Activated CD4-positive, alpha-beta T cell treated with anti-CD3 and anti-CD28 coated beads, Interleukin-2, amount 50 U/mL, for 4 hours (primary cell): ENCODE data around the gene SULF2.

Experiments used
- DNase-seq, 2 experiments: peaks; one replicate each; pipeline ENCODE4 v3.0.0-alpha.2; 2020

SULF2 gene

GRCh38 chr20:47667531-47668312 lies 117.6 kb downstream of the SULF2 start:
- no peak for DNase-seq

- DNase-seq = no peak
These were observed 118.2 kb downstream of the SULF2 start for GRCh38 chr20:47667086-47667485.

GRCh38 chr20:47666304-47666703 lies 119.0 kb downstream of the SULF2 start:
- no peak for DNase-seq

GRCh38 chr20:47665221-47665991 lies 119.9 kb downstream of the SULF2 start:
- DNase-seq = no peak

GRCh38 chr20:47664744-47665143 lies 120.5 kb downstream of the SULF2 start:
- no peak for DNase-seq

GRCh38 chr20:47664068-47664437 lies 121.2 kb downstream of the SULF2 start:
- no peak for DNase-seq

GRCh38 chr20:47663354-47664067 lies 121.8 kb downstream of the SULF2 start:
- peak; percentile 59 to 61 for DNase-seq

- DNase-seq = no peak
These were observed 122.6 kb downstream of the SULF2 start for GRCh38 chr20:47662483-47663353.

- no peak for DNase-seq
These were observed 123.6 kb downstream of the SULF2 start for GRCh38 chr20:47661714-47662113.

- DNase-seq = no peak
These were observed 124.1 kb downstream of the SULF2 start for GRCh38 chr20:47660983-47661700.

- DNase-seq = no peak
These were observed 124.7 kb downstream of the SULF2 start for GRCh38 chr20:47660602-47660905.

- no peak for DNase-seq
These were observed 125.2 kb downstream of the SULF2 start for GRCh38 chr20:47659904-47660601.

- no peak for DNase-seq
These were observed 129.0 kb downstream of the SULF2 start for GRCh38 chr20:47656318-47656717.

GRCh38 chr20:47655635-47656034 lies 129.6 kb downstream of the SULF2 start:
- no peak for DNase-seq

- DNase-seq = no peak
These were observed 130.9 kb downstream of the SULF2 start for GRCh38 chr20:47654370-47654769.

GRCh38 chr20:47653869-47654268 lies 131.4 kb downstream of the SULF2 start:
- no peak for DNase-seq

GRCh38 chr20:47652794-47653193 lies 132.5 kb downstream of the SULF2 start:
- DNase-seq = no peak

- DNase-seq = no peak
These were observed 133.0 kb downstream of the SULF2 start for GRCh38 chr20:47652301-47652700.

- DNase-seq = no peak
These were observed 136.3 kb downstream of the SULF2 start for GRCh38 chr20:47648943-47649342.

- no peak for DNase-seq
These were observed 137.3 kb downstream of the SULF2 start for GRCh38 chr20:47647994-47648393.

GRCh38 chr20:47645632-47646031 lies 139.6 kb downstream of the SULF2 start:
- no peak for DNase-seq

GRCh38 chr20:47642624-47643023 lies 142.7 kb downstream of the SULF2 start:
- no peak for DNase-seq
